ENCODE results near the gene LNX1. TPM values are rescaled to one million over a fixed set of nuclear protein-coding genes. Genes with fewer than 3 reads are reported as not detected.

Gene LNX1
- total and polyA plus RNA-seq, 2 of the 8 experiments (the other 6 are each of a cell fraction or from before 2014, with no cell fraction given): 2.7 to 3.8 TPM

GRCh38 chr4:53520116-53520515 is 71.2 kb downstream of the LNX1 start (continued):
- no peak for TF ChIP-seq CTCF (IDR thresholded peaks at IDR 0.05; ENCODE audit: control extremely low read depth in 1 of 3, insufficient read depth in 1 of 3, low read depth in 1 of 3, low read length in 3 of 3)

Data from H1 (cell line).